AG04450 (cell line): ENCODE data around the gene IQSEC3. TPM values are rescaled to one million over a fixed set of nuclear protein-coding genes. Genes with fewer than 3 reads are reported as not detected.

Experiments
- CTCF ChIA-PET: fragments of 300-600, 350-600 bp; formaldehyde crosslinking; extraction: SDS; loops from one replicate; lab custom pipeline; 2022; ENCODE audit warnings: antibody characterized with exemption, inconsistent platforms; lab: Charles Lee
- POLR2A ChIA-PET: fragments of 350-600 bp; formaldehyde crosslinking; extraction: SDS; loops from one replicate; lab custom pipeline; 2021; ENCODE audit warnings: antibody characterized with exemption, inconsistent platforms; lab: Yijun Ruan, JAX
- DNase-seq: peaks from one replicate; pipeline ENCODE4 v3.0.0-alpha.2; 2011; ENCODE audit warnings: low read depth, low spot score
- H3K27ac ChIP-seq: one replicate; pipeline ENCODE4 v1.5.1; 2012; ENCODE audit warnings: low read depth, low read length, control low read depth
- H3K27me3 ChIP-seq: one replicate; pipeline ENCODE4 v1.6.0; 2012; ENCODE audit warnings: low read length; ENCODE audit not compliant: control insufficient read depth, insufficient read depth
- H3K4me3 ChIP-seq: 2 replicates; pipeline ENCODE4 v1.5.1; 2011; ENCODE audit warnings: mild to moderate bottlenecking, low read depth, low read length, control low read depth
- H3K9me3 ChIP-seq: 2 replicates; pipeline ENCODE4 v1.5.1; 2012; ENCODE audit warnings: low read length; ENCODE audit not compliant: control insufficient read depth, insufficient read depth
- polyA plus RNA-seq: library from polyadenylated mRNA; depleted of rRNA; stranded (reverse); fragments of >200 nt; gene quantifications from 2 replicates; pipeline ENCODE4 v1.2.3, GENCODE V29; 2011
- TF ChIP-seq, protein P1 (sequence below): IDR thresholded peaks from 2 replicates; pipeline ENCODE4 v1.5.1; 2011; ENCODE audit warnings: low read depth, low read length, control low read depth, inconsistent platforms

Gene IQSEC3
- polyA plus RNA-seq, 1 experiment: 0.47 TPM

DNA sequence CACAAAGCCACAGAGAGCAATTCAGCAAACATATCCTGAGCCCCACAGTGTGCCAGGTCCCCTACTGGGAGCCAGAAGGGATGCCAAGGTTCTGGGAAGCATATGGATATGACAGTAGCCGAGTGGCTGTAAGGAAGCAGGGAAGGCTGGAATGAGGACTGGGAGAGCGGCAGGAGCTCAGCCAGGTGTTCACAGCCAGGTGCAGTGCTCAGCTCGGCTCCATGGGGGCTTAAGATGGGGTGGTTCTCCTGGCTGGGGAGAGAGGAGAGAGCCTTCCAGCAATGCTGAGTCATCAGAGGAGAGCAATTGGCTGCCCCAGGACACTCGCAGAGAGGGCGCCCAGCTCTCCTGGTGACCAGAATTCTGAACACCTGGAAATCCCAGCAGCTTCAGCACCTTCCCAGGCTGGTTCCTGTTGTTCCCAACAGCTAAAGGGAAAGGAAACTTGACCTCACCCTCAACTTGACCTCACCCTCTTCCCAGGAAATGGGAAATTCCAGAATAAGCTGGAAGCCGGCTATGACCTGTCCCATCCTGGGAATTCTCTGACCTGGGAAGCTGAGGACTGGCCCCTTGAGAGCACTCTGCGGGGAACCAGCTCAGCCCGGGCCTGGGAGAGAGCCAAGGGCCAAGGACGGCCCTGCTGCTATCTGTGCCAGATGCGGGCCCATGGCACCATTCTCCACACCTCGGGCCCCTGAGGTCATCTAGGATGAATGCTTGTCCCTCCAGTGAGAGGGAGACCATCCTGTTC is 112.7 kb downstream of the IQSEC3 start:
- DNase-seq: no peak
- no peak overlapping the region for H3K4me3 ChIP-seq
- TF ChIP-seq, protein P1, sequence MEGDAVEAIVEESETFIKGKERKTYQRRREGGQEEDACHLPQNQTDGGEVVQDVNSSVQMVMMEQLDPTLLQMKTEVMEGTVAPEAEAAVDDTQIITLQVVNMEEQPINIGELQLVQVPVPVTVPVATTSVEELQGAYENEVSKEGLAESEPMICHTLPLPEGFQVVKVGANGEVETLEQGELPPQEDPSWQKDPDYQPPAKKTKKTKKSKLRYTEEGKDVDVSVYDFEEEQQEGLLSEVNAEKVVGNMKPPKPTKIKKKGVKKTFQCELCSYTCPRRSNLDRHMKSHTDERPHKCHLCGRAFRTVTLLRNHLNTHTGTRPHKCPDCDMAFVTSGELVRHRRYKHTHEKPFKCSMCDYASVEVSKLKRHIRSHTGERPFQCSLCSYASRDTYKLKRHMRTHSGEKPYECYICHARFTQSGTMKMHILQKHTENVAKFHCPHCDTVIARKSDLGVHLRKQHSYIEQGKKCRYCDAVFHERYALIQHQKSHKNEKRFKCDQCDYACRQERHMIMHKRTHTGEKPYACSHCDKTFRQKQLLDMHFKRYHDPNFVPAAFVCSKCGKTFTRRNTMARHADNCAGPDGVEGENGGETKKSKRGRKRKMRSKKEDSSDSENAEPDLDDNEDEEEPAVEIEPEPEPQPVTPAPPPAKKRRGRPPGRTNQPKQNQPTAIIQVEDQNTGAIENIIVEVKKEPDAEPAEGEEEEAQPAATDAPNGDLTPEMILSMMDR: no peak
- POLR2A ChIA-PET: no interaction called here
- no peaks in the 10 kb centered on the region for H3K27me3 ChIP-seq
- no peak overlapping the region for H3K27ac ChIP-seq
- no peaks in the 10 kb centered on the region for H3K9me3 ChIP-seq
- CTCF ChIA-PET: interaction anchor here (1.0 to 1.5 kb wide), 2 partner anchors 9 to 10 kb away, joined by 3 to 6 read pairs; no protein-coding TSS in a partner anchor

DNA sequence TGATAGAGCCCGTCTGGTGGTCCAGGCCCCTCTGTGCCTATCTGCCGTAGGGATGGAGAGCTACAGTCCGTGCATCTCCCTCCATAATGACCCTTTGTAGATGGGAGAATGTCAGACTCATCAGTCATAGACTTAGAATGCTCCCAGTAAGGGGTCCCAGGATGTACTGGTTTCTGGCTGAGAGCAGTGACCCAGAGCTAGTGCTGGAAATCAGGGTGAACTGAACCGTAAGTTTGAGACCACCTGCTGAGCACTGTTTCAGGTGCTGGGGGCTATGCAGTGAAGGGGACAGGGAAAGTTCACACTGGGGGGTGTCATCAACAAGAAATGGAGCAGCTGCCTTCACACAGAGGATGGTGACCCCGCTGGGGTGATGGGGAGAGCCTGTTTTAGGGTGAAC is 113.3 kb downstream of the IQSEC3 start:
- H3K9me3 ChIP-seq: no peaks in the 10 kb centered on the region
- CTCF ChIA-PET: interaction anchor here (0.7 to 1.5 kb wide), 2 partner anchors 9 to 10 kb away, joined by 3 to 6 read pairs; no protein-coding TSS in a partner anchor
- TF ChIP-seq, protein P1: no peak
- POLR2A ChIA-PET: no interaction called here
- no peak overlapping the region for H3K27ac ChIP-seq
- no peaks in the 10 kb centered on the region for H3K27me3 ChIP-seq
- DNase-seq: no peak
- H3K4me3 ChIP-seq: no peak overlapping the region

DNA sequence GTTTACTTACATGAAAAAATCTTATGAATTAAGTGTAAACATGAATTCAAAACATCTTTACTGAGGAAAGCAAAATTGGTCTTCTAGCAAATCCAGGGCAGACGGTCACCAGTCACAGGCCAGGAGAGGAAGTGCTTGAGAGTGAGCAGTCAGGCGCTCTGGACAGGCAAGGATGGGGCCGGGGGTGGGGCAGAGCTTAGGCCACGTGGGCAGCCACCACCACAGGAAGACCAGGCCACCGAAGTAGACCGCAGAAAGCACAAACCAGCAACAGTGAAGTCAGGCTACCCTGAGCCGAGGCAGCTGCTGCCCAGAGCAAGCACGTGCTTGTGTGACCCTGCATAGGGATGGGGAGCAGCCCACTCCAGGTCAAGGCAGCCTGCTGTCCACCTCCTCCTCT is 113.9 kb downstream of the IQSEC3 start:
- CTCF ChIA-PET: interaction anchor here (0.7 kb wide), 1 partner anchor 10 kb away, joined by 3 read pairs; no protein-coding TSS in a partner anchor
- DNase-seq: no peak
- TF ChIP-seq, protein P1: no peak

DNA sequence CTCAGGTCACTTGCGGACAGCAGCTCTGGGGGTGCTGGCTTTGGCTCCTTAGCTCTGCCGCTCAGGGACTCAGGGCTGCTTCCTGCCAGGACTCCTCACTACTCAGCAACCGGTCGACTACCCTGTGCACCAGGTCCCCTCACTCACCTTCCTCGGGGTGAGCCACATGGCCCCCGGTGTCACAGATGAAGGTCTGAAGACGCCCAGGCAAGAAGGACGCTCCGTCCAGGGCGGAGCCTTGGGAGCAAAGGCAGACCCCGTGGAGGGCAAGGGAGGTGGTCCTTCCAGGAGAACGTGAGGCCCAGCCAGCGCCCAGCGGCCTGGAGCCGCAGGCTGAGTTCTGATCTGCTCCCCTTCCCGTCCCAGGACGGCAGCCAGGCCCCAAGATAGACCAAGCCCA is 115.4 kb downstream of the IQSEC3 start:
- CTCF ChIA-PET: no interaction called here
- DNase-seq: no peak
- TF ChIP-seq, protein P1: no peak
- peak overlapping the region; percentile 68 for H3K27ac ChIP-seq
- no peak overlapping the region for H3K4me3 ChIP-seq
- H3K9me3 ChIP-seq: no peaks in the 10 kb centered on the region
- POLR2A ChIA-PET: no interaction called here
- no peaks in the 10 kb centered on the region for H3K27me3 ChIP-seq

More for the DNA sequence above, 113.9 kb downstream of the IQSEC3 start:
- Histone ChIP-seq H3K4me3 (no peak overlapping the region), H3K27me3 (no peaks in the 10 kb centered on the region), H3K9me3 (no peaks in the 10 kb centered on the region), H3K27ac (no peak overlapping the region)
- POLR2A ChIA-PET: no interaction called here

DNA sequence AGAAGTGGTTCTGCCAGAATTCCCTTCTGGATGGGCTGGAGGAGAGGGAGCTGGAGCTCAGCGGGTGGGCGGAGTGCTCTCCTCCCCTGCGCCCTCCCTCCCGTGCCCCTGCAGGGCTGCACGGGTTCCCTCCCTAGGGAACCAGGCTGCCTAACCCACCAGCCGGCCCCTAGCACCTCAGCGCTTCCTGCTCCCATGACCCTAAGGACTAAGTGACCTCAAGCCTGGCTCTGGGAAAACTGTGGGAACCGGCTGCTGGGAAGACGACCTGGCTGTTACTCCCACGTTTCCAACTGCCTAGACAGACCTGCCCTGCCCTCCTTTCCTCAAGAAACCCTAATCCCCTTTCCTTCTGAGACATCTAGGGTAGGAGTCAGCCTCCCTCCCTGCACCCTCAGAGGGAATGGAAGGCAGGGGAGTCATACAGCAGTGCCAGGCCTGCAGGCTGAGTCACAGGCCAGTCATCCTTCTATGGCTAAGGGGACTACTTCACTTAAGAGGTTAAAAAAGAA is 115.9 kb downstream of the IQSEC3 start:
- Histone ChIP-seq H3K27me3 (no peaks in the 10 kb centered on the region), H3K9me3 (no peaks in the 10 kb centered on the region; the same call in 1 of the 2 replicates), H3K27ac (peak overlapping the region; percentile 68), H3K4me3 (no peak overlapping the region)
- TF ChIP-seq, protein P1: no peak
- CTCF ChIA-PET: no interaction called here
- peak; percentile 42 for DNase-seq
- POLR2A ChIA-PET: no interaction called here
